Hepatocyte (in vitro differentiated cells): ENCODE measurements around the gene SDK1. TPM values are rescaled to one million over a fixed set of nuclear protein-coding genes. Genes with fewer than 3 reads are reported as not detected.

Experiments
- DNase-seq: peaks from one replicate; pipeline ENCODE4 v3.0.0-alpha.2; 2016; ENCODE audit warnings: low spot score
- H2AFZ ChIP-seq: fragments of 200-600 bp; sonication (generic); 2 replicates; pipeline ENCODE4 v1.6.0; 2016; ENCODE audit warnings: antibody characterized with exemption, mild to moderate bottlenecking
- H3K27ac ChIP-seq: fragments of 200-600 bp; sonication (generic); 2 replicates; pipeline ENCODE4 v1.5.1; 2016; ENCODE audit warnings: mild to moderate bottlenecking
- H3K27me3 ChIP-seq: fragments of 200-600 bp; sonication (generic); 2 replicates; pipeline ENCODE4 v1.6.1; 2016
- H3K36me3 ChIP-seq: fragments of 200-600 bp; sonication (generic); replicated peaks from 2 replicates; pipeline ENCODE4 v1.5.1; 2016; ENCODE audit warnings: low read depth; ENCODE audit not compliant: insufficient read depth
- H3K4me1 ChIP-seq: fragments of 200-600 bp; sonication (generic); 2 replicates; pipeline ENCODE4 v1.5.1; 2016; ENCODE audit warnings: mild to moderate bottlenecking, moderate library complexity; ENCODE audit not compliant: insufficient read depth
- H3K4me2 ChIP-seq: fragments of 200-600 bp; sonication (generic); 2 replicates; pipeline ENCODE4 v1.6.0; 2016
- H3K4me3 ChIP-seq: fragments of 200-600 bp; sonication (generic); 2 replicates; pipeline ENCODE4 v1.5.1; 2016; ENCODE audit warnings: mild to moderate bottlenecking
- H3K79me2 ChIP-seq: fragments of 200-600 bp; sonication (generic); 2 replicates; pipeline ENCODE4 v1.6.0; 2017; ENCODE audit warnings: mild to moderate bottlenecking
- H3K9me2 ChIP-seq: fragments of 200-600 bp; sonication (generic); replicated peaks from 2 replicates; pipeline ENCODE4 v1.6.0; 2017; ENCODE audit warnings: mild to moderate bottlenecking; ENCODE audit not compliant: insufficient read depth
- H3K9me3 ChIP-seq: fragments of 200-600 bp; sonication (generic); 2 replicates; pipeline ENCODE4 v1.5.1; 2016; ENCODE audit warnings: low read depth, mild to moderate bottlenecking
- H4K20me1 ChIP-seq: fragments of 200-600 bp; sonication (generic); 2 replicates; pipeline ENCODE4 v1.6.0; 2016; ENCODE audit warnings: mild to moderate bottlenecking; ENCODE audit not compliant: insufficient read depth, poor library complexity, severe bottlenecking
- CTCF ChIP-seq: fragments of 200-600 bp; sonication (generic); IDR thresholded peaks from 2 replicates; pipeline ENCODE4 v1.5.1; 2016; ENCODE audit warnings: antibody characterized with exemption, mild to moderate bottlenecking; ENCODE audit not compliant: poor library complexity
- EZH2 ChIP-seq: fragments of 200-600 bp; sonication (generic); IDR thresholded peaks from 2 replicates; pipeline ENCODE4 v1.6.1; 2016; ENCODE audit warnings: antibody characterized with exemption, mild to moderate bottlenecking, borderline replicate concordance
- EZH2phosphoT487 ChIP-seq: fragments of 200-600 bp; sonication (generic); IDR thresholded peaks from one replicate; pipeline ENCODE4 v1.6.1; 2018; ENCODE audit warnings: antibody characterized with exemption, mild to moderate bottlenecking, low read depth, moderate library complexity; ENCODE audit not compliant: unreplicated experiment, severe bottlenecking
- WGBS: methylation state at CpG from one replicate; pipeline ENCODE4 v1.1.6; 2016; ENCODE audit warnings: low lambda C conversion rate; ENCODE audit errors: missing lambda C conversion rate; 5-methylcytosine and 5-hydroxymethylcytosine counted together
- polyA plus RNA-seq: library from polyadenylated mRNA; unstranded; fragments of >200 nt; fragmentation: Nextera tagmentation; extraction: Ambion mirVana; gene quantifications from 2 replicates; pipeline ENCODE4 v1.2.1, GENCODE V29; 2016
- total RNA-seq: library from RNA; depleted of rRNA; stranded (reverse); fragments of >200 nt; gene quantifications from 2 replicates; pipeline ENCODE4 v1.2.3, GENCODE V29; 2014

The SDK1 gene
- total and polyA plus RNA-seq, 2 experiments from 2014 or later = 4.3 to 10.0 TPM

GRCh38 chr7:4175346-4175973 lies 874.4 kb downstream of the SDK1 start:
- no peak overlapping the region for H3K27ac ChIP-seq
- H3K79me2 ChIP-seq = no peaks in the 10 kb centered on the region
- H3K4me2 ChIP-seq = no peak overlapping the region
- no peaks in the 10 kb centered on the region for H3K27me3 ChIP-seq
- no peak overlapping the region for H3K4me3 ChIP-seq
- no peaks in the 10 kb centered on the region for H4K20me1 ChIP-seq
- no peak overlapping the region for H2AFZ ChIP-seq
- no peaks in the 10 kb centered on the region for H3K4me1 ChIP-seq
- TF ChIP-seq CTCF (no peak), EZH2 (no peak)
- no peak for DNase-seq
- WGBS = 92% methylated on average over 34 of the region's 34 CpGs
- no peaks in the 10 kb centered on the region for H3K9me2 ChIP-seq
- H3K9me3 ChIP-seq = no peaks in the 10 kb centered on the region
- H3K36me3 ChIP-seq = no peaks in the 10 kb centered on the region

GRCh38 chr7:4177001-4177400 lies 875.9 kb downstream of the SDK1 start:
- no peaks in the 10 kb centered on the region for H3K36me3 ChIP-seq
- H3K27ac ChIP-seq = no peak overlapping the region
- no peak overlapping the region for H3K4me3 ChIP-seq
- TF ChIP-seq EZH2phosphoT487 (no peak), CTCF (no peak), EZH2 (no peak)
- no peaks in the 10 kb centered on the region for H3K79me2 ChIP-seq
- no peak overlapping the region for H2AFZ ChIP-seq
- H3K27me3 ChIP-seq = no peaks in the 10 kb centered on the region
- no peak overlapping the region for H3K4me2 ChIP-seq
- H4K20me1 ChIP-seq = no peaks in the 10 kb centered on the region
- no peaks in the 10 kb centered on the region for H3K9me2 ChIP-seq
- H3K9me3 ChIP-seq = no peaks in the 10 kb centered on the region
- 98% methylated on average over 6 of the region's 6 CpGs for WGBS
- no peaks in the 10 kb centered on the region for H3K4me1 ChIP-seq
- DNase-seq = no peak

- Histone ChIP-seq H3K9me2 (no peaks in the 10 kb centered on the region), H3K27me3 (no peaks in the 10 kb centered on the region), H3K27ac (no peak overlapping the region), H4K20me1 (no peaks in the 10 kb centered on the region), H2AFZ (no peak overlapping the region), H3K36me3 (no peaks in the 10 kb centered on the region), H3K4me2 (no peak overlapping the region), H3K4me3 (no peak overlapping the region), H3K9me3 (no peaks in the 10 kb centered on the region), H3K79me2 (no peaks in the 10 kb centered on the region), H3K4me1 (no peaks in the 10 kb centered on the region)
- TF ChIP-seq EZH2phosphoT487 (no peak), CTCF (no peak), EZH2 (no peak)
- 96% methylated on average over 16 of the region's 16 CpGs for WGBS
- DNase-seq = no peak
Observed at GRCh38 chr7:4178416-4178815, 877.4 kb downstream of the SDK1 start.
